ENCODE measurements around the gene CLEC17A.
"Not testable (repeated sequence)": the region's sequence is repeated elsewhere in the genome, so short reads cannot be mapped to it uniquely, and the experiment has no call there.

The CLEC17A gene

GRCh38 chr19:14577885-14578427, 4.9 kb upstream of the CLEC17A start:
- Histone ChIP-seq H3K27me3 (ENCODE audit: insufficient read depth, low read length) (no peaks in the 10 kb centered on the region), H3K9me3 (ENCODE audit: low read length) (no peaks in the 10 kb centered on the region), H3K4me1 (ENCODE audit: insufficient read depth, low read length) (no peaks in the 10 kb centered on the region), H3K36me3 (ENCODE audit: insufficient read depth, low read length) (no peaks in the 10 kb centered on the region), H2AFZ (ENCODE audit: low read depth, low read length) (no peak overlapping the region), H3K4me3 (ENCODE audit: low read length) (no peak overlapping the region)

- Histone ChIP-seq H3K9me3 (ENCODE audit: low read length) (no peaks in the 10 kb centered on the region), H3K27me3 (ENCODE audit: insufficient read depth, low read length) (no peaks in the 10 kb centered on the region), H3K36me3 (ENCODE audit: insufficient read depth, low read length) (no peaks in the 10 kb centered on the region), H3K4me3 (ENCODE audit: low read length) (no peak overlapping the region), H2AFZ (ENCODE audit: low read depth, low read length) (no peak overlapping the region), H3K4me1 (ENCODE audit: insufficient read depth, low read length) (no peaks in the 10 kb centered on the region)
These were observed 2.2 kb upstream of the CLEC17A start for GRCh38 chr19:14580623-14581237.

GRCh38 chr19:14584372-14584771, 1.5 kb downstream of the CLEC17A start:
- H3K9me3 ChIP-seq (ENCODE audit: low read length); H3K4me3 ChIP-seq (ENCODE audit: low read length); H3K36me3 ChIP-seq (ENCODE audit: insufficient read depth, low read length); H3K27me3 ChIP-seq (ENCODE audit: insufficient read depth, low read length); H3K4me1 ChIP-seq (ENCODE audit: insufficient read depth, low read length); H2AFZ ChIP-seq (ENCODE audit: low read depth, low read length): not testable (repeated sequence)

- not testable (repeated sequence) for H3K36me3 ChIP-seq (ENCODE audit: insufficient read depth, low read length)
These were observed 2.3 kb downstream of the CLEC17A start for GRCh38 chr19:14585187-14585586.

GRCh38 chr19:14589433-14589832, 6.5 kb downstream of the CLEC17A start:
- H3K9me3 ChIP-seq (ENCODE audit: low read length); H3K4me1 ChIP-seq (ENCODE audit: insufficient read depth, low read length); H3K4me3 ChIP-seq (ENCODE audit: low read length); H2AFZ ChIP-seq (ENCODE audit: low read depth, low read length); H3K27me3 ChIP-seq (ENCODE audit: insufficient read depth, low read length); H3K36me3 ChIP-seq (ENCODE audit: insufficient read depth, low read length): not testable (repeated sequence)

More at GRCh38 chr19:14585187-14585586, 2.3 kb downstream of the CLEC17A start:
- H3K27me3 ChIP-seq (ENCODE audit: insufficient read depth, low read length); H3K4me1 ChIP-seq (ENCODE audit: insufficient read depth, low read length); H3K9me3 ChIP-seq (ENCODE audit: low read length); H2AFZ ChIP-seq (ENCODE audit: low read depth, low read length); H3K4me3 ChIP-seq (ENCODE audit: low read length): not testable (repeated sequence)

- Histone ChIP-seq H2AFZ (ENCODE audit: low read depth, low read length) (no peak overlapping the region), H3K9me3 (ENCODE audit: low read length) (no peaks in the 10 kb centered on the region), H3K36me3 (ENCODE audit: insufficient read depth, low read length) (no peaks in the 10 kb centered on the region), H3K4me1 (ENCODE audit: insufficient read depth, low read length) (no peaks in the 10 kb centered on the region), H3K4me3 (ENCODE audit: low read length) (no peak overlapping the region), H3K27me3 (ENCODE audit: insufficient read depth, low read length) (no peaks in the 10 kb centered on the region)
These were observed 12.7 kb downstream of the CLEC17A start for GRCh38 chr19:14595558-14595957.

GRCh38 chr19:14599548-14600147, 16.8 kb downstream of the CLEC17A start:
- Histone ChIP-seq H3K36me3 (ENCODE audit: insufficient read depth, low read length) (no peaks in the 10 kb centered on the region), H3K4me3 (ENCODE audit: low read length) (no peak overlapping the region), H2AFZ (ENCODE audit: low read depth, low read length) (no peak overlapping the region), H3K27me3 (ENCODE audit: insufficient read depth, low read length) (no peaks in the 10 kb centered on the region), H3K9me3 (ENCODE audit: low read length) (no peaks in the 10 kb centered on the region), H3K4me1 (ENCODE audit: insufficient read depth, low read length) (no peaks in the 10 kb centered on the region)

- Histone ChIP-seq H3K27me3 (ENCODE audit: insufficient read depth, low read length) (no peaks in the 10 kb centered on the region), H3K9me3 (ENCODE audit: low read length) (no peaks in the 10 kb centered on the region), H3K4me3 (ENCODE audit: low read length) (no peak overlapping the region), H3K4me1 (ENCODE audit: insufficient read depth, low read length) (no peaks in the 10 kb centered on the region), H3K36me3 (ENCODE audit: insufficient read depth, low read length) (no peaks in the 10 kb centered on the region), H2AFZ (ENCODE audit: low read depth, low read length) (no peak overlapping the region)
These were observed 21.1 kb downstream of the CLEC17A start for GRCh38 chr19:14603990-14604387.

- no peaks in the 10 kb centered on the region for H3K36me3 ChIP-seq (ENCODE audit: insufficient read depth, low read length)
- no peak overlapping the region for H2AFZ ChIP-seq (ENCODE audit: low read depth, low read length)
- peaks cover 2% of the 10 kb centered on the region for H3K27me3 ChIP-seq (ENCODE audit: insufficient read depth, low read length)
- H3K9me3 ChIP-seq (ENCODE audit: low read length) = no peaks in the 10 kb centered on the region
- no peaks in the 10 kb centered on the region for H3K4me1 ChIP-seq (ENCODE audit: insufficient read depth, low read length)
- no peak overlapping the region for H3K4me3 ChIP-seq (ENCODE audit: low read length)
These were observed 23.7 kb downstream of the CLEC17A start for GRCh38 chr19:14606627-14607026.

GRCh38 chr19:14611051-14611450, 28.2 kb downstream of the CLEC17A start:
- Histone ChIP-seq H3K4me3 (ENCODE audit: low read length) (no peak overlapping the region), H3K9me3 (ENCODE audit: low read length) (no peaks in the 10 kb centered on the region), H3K4me1 (ENCODE audit: insufficient read depth, low read length) (no peaks in the 10 kb centered on the region)

GRCh38 chr19:14612242-14612641, 29.4 kb downstream of the CLEC17A start:
- H3K4me1 ChIP-seq (ENCODE audit: insufficient read depth, low read length); H3K36me3 ChIP-seq (ENCODE audit: insufficient read depth, low read length); H3K27me3 ChIP-seq (ENCODE audit: insufficient read depth, low read length); H3K9me3 ChIP-seq (ENCODE audit: low read length); H3K4me3 ChIP-seq (ENCODE audit: low read length); H2AFZ ChIP-seq (ENCODE audit: low read depth, low read length): not testable (repeated sequence)

More at GRCh38 chr19:14611051-14611450, 28.2 kb downstream of the CLEC17A start:
- no peaks in the 10 kb centered on the region for H3K36me3 ChIP-seq (ENCODE audit: insufficient read depth, low read length)
- peaks cover 2% of the 10 kb centered on the region for H3K27me3 ChIP-seq (ENCODE audit: insufficient read depth, low read length)
- no peak overlapping the region for H2AFZ ChIP-seq (ENCODE audit: low read depth, low read length)

GRCh38 chr19:14612657-14613056, 29.8 kb downstream of the CLEC17A start:
- no peaks in the 10 kb centered on the region for H3K9me3 ChIP-seq (ENCODE audit: low read length)
- H3K4me1 ChIP-seq (ENCODE audit: insufficient read depth, low read length) = no peaks in the 10 kb centered on the region
- peaks cover 2% of the 10 kb centered on the region for H3K27me3 ChIP-seq (ENCODE audit: insufficient read depth, low read length)
- no peak overlapping the region for H3K4me3 ChIP-seq (ENCODE audit: low read length)
- no peaks in the 10 kb centered on the region for H3K36me3 ChIP-seq (ENCODE audit: insufficient read depth, low read length)
- H2AFZ ChIP-seq (ENCODE audit: low read depth, low read length) = no peak overlapping the region

GRCh38 chr19:14613399-14614098, 30.7 kb downstream of the CLEC17A start:
- not testable (repeated sequence) for H3K4me3 ChIP-seq (ENCODE audit: low read length); H3K4me1 ChIP-seq (ENCODE audit: insufficient read depth, low read length); H3K27me3 ChIP-seq (ENCODE audit: insufficient read depth, low read length); H3K36me3 ChIP-seq (ENCODE audit: insufficient read depth, low read length); H3K9me3 ChIP-seq (ENCODE audit: low read length); H2AFZ ChIP-seq (ENCODE audit: low read depth, low read length)
